IPS DF 4.7 (cell line): ENCODE data around the gene PLEKHG1.

Source experiments
- DNase-seq: peaks from one replicate; pipeline ENCODE4 v3.0.0-alpha.2; 2013; ENCODE audit warnings: low spot score; ENCODE audit errors: extremely low read depth

Gene PLEKHG1

GRCh38 chr6:150637266-150637665 lies 37.6 kb downstream of the PLEKHG1 start:
- no peak for DNase-seq

- DNase-seq = no peak
Measured at GRCh38 chr6:150638267-150638666, 38.6 kb downstream of the PLEKHG1 start.

- no peak for DNase-seq
Measured at GRCh38 chr6:150638765-150639164, 39.1 kb downstream of the PLEKHG1 start.

- no peak for DNase-seq
Measured at GRCh38 chr6:150639823-150640331, 40.2 kb downstream of the PLEKHG1 start.

- no peak for DNase-seq
Measured at GRCh38 chr6:150640556-150641209, 41.0 kb downstream of the PLEKHG1 start.

- DNase-seq = no peak
Measured at GRCh38 chr6:150641398-150642139, 41.9 kb downstream of the PLEKHG1 start.

GRCh38 chr6:150646228-150646627 lies 46.5 kb downstream of the PLEKHG1 start:
- no peak for DNase-seq

GRCh38 chr6:150647051-150647450 lies 47.4 kb downstream of the PLEKHG1 start:
- DNase-seq = no peak
